Testis (tissue), 2 donors: ENCODE data around the gene UBE2D1.

Source experiments
- CTCF ChIP-seq, 3 experiments: fragments of 450-650 bp in 2 of 3; fragments of 200-600 bp in 1 of 3; sonication (generic) in 1 of 3; IDR thresholded peaks; one replicate each; pipeline ENCODE4 v1.5.1; 2016 to 2019; ENCODE audit warnings: antibody characterized with exemption in 3 of 3, mild to moderate bottlenecking in 2 of 3, moderate library complexity in 1 of 3
- POLR2A ChIP-seq: fragments of 450-650 bp; IDR thresholded peaks from one replicate; pipeline ENCODE4 v1.6.1; 2017; ENCODE audit warnings: antibody characterized with exemption, mild to moderate bottlenecking, moderate library complexity

- TF ChIP-seq CTCF (IDR thresholded peaks at IDR 0.05) (no peak), POLR2A (no peak)
Observed at GRCh38 chr10:58336242-58336641, 1.4 kb downstream of the UBE2D1 start.
